ENCODE measurements around the gene TEKT1.
"Not testable (repeated sequence)": the region's sequence is repeated elsewhere in the genome, so short reads cannot be mapped to it uniquely, and the experiment has no call there.

TEKT1 gene

DNA sequence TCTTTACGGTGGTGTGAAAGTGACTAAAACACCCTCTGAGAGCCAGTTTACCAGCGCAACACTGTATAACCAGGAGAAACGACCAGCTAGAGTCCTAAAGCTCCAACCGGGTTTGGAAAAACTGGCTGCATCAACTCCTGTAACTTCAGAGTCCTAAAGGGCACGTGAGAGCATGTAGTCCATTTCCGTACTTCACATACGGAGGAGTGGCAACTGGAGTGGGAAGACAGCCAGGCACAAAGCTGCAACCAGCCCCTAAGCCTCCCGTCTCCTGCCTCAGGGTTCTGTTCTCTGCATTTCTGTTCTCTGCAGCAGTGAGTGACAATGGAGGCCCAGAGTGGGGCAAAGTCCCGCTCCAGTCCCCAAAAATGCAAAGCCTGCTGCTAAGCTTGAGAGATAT lies 19.2 kb downstream of the TEKT1 start:
- no peak for DNase-seq

DNA sequence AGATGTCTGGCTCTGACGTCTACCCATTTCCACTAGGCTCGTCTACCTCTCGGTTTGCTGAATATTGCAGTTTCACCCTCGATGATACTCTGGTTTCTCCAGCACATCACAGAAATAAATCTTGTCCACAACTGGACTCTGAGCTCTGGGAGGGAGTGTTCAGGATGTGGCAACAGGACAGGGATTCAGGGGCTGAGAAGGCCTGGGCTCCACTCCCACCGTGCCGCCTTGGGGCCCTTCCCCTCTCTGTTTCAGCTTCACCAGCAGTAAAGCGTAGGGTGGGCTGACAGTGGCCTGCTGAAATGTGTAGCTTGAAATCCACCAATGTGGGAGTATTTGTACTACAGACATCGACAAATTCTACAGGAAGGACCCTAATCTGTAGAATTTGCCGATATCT lies 20.0 kb downstream of the TEKT1 start:
- DNase-seq, result no peak

DNA sequence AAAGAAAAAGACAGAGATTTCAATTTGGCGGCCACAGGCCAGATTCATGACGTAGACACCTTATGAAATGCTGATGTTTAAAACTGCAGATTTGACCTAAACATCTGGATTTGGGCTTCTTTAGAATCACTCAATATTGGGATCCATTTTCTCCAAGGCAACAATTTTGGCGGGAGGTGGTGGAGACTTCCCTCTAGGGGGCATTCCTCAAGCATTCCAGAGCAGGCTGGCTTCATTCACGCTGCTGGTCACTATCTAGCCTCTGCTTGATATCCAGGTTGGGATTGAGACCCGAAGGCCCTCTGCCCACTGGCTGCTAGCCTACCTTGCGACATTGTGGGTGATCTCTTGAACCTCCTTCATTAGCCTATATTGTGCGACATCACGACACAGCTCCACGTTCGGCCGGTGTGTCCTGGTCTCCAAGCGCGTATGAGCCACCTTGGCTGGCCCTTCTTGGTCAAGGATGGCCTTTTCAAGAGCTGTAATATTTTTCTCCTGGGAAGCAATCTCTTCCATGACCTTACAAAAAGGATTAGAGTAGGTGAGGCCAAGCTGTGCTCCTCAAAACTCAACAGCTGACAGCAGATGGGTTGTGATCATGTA lies 31.0 kb downstream of the TEKT1 start:
- no peak for DNase-seq

DNA sequence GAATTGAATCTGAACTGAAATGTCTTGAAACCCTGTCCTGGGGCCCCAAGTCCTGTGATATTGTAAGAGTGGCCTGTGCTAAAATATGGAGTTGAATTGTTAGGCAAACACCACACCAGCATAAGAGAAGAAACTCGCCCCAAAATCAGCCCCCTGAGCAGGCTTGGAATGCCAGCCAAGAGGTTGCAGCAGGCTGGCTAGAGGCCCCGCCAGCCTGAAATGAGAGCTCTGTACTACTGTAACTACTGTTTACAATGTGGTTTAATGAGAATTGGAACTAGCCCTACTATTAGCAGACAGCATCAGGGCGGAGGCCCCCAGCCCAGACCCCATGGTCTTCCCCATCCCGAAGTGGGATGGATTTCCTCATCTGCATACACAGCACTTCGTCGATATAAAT lies 31.8 kb downstream of the TEKT1 start:
- no peak for DNase-seq

DNA sequence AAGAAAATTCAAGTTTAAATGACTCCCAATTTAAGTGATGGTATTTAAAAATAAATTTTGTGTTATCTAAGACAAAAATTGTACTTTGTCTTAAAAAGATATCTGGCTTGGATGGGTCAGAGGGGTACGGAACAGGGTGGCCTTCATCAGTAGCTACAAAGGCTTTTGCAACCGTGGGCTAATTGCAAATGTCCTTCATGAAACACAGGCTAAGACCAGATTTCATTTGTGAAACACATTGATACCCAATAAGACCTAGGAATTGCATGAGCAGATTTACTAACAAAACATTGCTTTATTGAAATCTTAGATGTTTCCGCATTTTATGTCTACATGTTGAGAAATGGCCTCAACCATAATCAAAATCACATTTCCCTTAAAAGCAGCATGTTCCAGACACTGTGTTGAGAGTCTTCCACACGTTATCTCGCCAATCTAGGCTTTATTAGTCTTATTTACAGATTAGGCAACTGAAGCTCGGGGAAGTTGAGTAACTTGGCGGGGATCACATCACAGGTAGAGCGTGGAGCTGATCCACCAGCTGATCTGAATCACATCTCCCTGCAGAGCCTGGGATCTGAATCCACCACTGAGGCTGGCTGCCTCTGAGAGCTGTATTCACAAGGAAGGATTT lies 33.7 kb downstream of the TEKT1 start:
- DNase-seq, result no peak

DNA sequence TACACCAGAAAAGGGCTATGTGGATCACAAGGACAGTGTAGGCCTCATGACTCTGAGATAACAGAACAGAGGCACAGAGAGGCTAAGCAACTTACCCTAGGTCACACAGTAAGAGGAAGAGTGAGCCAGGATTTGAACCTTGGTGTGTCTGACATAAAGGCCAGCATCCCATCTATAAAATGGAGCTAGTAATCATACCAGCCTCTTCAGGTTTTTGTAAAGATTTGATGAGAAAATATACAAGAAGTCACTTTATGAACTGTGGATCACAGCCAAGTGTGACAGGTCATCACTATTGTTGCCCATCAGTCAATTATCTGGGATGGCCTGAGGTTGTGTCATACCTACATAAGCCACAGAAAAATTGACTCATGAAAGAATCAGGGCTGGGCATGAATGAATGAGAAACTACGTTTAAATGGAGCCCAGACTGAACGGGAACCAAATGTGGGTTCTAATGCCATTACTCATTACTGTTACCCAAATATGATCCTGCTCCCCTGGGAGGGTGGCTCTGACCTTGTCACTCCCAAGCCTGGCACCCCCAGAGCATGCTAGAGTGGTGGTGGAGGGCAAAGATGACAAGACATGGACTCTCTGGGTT lies 34.5 kb downstream of the TEKT1 start:
- DNase-seq, result no peak

DNA sequence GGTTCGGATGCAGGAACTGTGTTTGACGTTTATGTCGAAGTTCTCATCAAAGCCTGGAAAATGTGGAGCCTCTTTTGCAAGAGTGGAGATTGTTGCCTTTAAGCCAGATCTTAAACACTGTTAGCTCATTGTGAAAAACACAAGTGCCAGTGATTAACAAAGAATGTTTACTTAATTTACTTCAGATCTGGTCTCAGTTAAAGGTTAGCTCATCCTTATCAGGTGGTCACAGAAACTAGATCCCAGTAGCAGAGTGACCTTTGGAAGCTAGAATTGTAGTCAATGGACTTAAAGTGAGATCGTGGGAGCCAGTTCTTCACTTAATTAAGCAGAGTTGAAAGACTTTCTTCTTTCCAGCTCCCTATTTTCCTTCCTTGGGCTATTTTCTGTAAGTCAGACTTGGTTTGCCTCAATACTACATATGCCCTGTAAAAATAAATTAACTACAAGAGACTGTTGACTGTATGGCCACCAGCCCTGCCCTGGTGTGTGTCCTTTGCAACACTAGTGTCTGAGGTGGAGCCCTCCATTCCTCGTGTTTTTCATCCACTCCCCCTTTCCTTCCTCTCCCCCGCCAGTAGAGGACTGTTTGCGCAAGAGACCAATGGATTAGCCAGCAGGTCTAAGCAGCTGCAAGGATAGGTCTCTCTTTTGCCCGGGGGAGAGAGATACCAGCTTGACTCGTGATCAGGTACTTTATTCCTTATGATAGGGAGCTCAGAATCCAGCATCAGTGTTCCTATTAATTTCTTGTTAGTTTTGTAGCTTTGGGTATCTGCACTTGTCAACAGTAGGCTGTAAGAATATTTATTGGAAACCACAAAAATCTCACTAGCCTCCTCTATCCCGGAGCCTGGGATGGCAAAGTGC lies 35.3 kb downstream of the TEKT1 start:
- DNase-seq, result no peak

DNA sequence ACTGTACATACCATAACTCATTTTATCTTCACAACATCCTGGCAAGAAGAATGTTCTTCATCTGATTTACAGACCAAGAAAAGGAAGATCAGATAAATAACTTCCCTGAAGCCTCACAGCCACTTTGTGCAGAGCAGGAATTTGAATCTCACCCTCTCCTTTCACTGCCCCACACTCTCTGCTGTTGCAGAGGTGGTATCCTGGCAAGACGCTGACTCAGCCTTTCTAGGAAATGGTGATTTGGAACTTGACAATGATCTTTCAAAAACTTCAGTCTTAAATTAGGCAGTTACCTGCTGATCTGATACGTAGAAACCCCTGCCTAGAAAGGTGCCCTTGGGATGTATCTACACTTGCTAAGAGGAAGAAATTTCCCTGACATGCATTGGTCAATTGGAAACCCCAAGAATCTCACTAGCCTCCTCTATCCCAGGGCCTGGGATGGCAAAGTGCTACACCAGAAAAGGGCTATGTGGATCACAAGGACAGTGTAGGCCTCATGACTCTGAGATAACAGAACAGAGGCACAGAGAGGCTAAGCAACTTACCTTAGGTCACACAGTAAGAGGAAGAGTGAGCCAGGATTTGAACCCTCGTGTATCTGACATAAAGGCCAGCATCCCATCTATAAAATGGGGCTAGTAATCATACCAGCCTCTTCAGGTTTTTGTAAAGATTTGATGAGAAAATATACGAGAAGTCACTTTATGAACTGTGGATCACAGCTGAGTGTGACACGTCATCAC lies 37.6 kb downstream of the TEKT1 start:
- DNase-seq, result no peak

DNA sequence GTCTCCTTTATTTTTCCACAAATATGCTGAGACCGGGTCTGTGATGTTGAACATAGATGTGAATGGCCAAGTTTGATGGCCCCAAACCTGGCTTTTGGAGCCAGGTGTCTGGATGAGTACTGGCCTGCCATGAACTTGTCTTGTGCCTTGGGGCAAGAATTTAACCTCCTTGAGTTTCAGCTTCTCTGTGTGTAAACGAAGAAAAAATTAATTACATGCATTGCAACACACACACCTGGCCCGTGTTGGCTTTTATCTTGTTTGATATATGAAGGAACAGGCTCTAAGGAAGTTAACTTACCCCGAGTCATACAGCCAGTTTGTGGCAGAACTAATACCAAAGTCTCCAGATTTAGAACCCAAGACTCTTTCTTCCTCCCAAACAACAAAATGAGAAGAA lies 42.4 kb downstream of the TEKT1 start:
- no peak for DNase-seq

DNA sequence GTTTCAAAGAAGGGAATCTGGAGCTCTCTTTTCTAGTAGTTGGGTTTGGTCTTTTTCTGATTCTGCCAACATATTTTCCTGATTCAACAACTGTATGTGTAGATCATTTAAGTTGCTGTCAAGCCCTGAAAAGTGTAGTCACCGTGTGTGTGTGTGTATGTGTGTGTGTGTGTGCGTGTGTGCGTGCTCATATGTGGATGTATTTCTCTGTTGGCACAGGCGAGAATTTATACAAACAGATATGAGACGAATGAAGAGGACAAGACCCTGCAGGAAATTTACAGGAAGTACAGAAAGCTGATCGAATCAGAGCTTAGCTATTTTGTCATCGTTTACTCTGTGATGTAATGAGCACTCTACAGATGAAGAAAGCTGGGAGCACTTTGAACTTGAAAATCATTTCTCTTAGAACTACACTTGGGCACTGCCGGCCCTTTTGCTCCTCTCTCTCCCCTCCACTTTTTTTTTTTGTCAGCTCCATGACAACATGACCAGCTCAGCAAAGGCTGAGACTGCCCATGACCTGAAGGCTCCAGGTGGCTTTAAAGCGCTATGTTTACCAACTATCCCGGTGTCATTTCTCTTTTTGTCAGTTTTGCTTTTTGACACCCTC lies 44.3 kb downstream of the TEKT1 start:
- DNase-seq, result no peak

DNA sequence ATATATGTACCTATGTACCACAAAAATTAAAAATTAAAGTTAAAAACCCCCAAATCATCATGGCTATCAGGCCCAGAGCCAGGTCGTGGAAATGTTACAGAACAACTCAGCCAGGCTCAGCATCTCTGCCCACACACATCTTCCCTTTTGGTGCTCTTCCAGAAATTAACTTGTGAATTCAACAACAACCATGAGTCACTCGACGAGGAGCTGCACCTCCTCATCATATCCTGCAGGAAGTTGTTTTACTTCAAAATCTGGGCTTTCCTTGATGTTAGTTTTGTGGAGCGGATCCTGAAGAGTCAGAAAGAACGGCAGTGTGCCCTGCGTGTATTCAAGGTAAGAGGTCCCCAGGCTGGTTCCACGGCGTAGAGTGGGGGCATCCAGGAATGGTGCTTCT lies 44.9 kb downstream of the TEKT1 start:
- DNase-seq, result no peak

DNA sequence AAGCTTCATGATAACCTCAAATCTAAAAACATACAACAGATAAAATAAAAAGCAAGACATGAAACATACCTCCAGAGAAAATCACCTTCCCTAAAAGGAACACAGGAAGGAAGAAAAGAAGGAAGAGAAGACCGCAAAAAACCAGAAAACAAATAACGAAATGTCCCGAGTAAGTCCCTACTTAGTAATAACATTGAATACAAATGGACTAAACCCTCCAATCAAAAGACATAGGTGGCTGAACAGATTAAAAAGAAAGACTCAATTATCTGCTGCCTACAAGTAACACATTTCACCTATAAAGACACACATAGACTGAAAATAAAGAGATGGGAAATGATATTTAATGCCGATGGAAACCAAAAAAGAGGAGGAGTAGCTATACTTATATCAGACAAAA lies 49.3 kb downstream of the TEKT1 start:
- no peak for DNase-seq

DNA sequence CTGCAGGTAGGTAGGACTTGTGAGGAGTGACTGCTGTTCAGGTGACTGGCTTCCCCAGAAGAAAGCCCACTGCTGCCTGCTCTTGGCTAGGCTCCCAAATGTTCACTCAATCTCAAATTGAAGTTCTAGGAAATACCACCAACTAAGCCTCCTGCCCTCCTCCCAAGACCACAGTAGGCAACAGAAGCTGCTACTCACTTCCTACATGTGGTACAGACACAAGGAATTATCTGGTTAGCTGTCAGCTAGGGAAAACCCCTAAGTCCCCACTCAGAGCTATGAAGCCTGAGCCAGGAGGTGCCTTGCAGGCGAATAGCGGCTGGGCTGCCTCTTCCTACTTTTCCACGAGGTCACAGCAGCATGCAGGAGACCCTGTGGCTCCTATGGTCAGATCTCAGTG lies 50.6 kb downstream of the TEKT1 start:
- no peak for DNase-seq

DNA sequence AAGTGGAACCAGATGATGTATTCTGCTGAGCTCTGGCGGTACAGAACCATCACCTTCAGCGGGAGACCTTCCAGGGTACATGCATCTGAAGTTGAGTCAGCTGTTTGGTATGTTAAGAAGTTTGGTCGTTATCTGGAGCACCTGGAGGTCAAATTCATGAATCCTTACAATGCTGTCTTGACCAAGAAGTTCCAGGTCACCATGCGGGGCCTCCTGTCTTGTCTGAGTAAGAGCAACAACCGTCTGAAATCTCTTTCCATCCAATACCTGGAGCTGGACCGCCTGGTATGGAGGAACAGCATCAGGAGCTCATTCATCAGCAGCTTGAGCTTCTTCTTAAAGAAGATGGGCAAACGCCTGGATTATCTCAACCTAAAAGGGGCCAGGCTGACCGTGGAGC lies 51.5 kb downstream of the TEKT1 start:
- no peak for DNase-seq

DNA sequence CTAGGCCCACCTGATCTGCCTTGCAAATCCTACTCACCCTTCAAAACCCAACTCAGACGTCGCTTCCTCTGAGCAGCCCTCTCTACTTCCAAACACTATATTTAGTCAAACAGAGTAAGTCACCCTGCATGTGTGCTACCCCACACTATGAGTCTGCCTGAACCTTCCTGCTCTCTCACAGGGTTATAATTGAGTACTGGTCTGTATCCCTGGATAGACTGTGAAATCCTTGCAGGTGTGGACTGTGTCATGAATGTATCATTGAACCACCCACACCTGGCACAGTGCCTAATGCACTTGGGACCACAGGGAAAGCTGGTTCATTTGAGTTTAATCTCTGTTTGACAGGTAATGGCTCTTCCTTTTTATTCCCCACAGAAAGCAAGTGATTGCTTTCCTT lies 52.1 kb downstream of the TEKT1 start:
- no peak for DNase-seq

DNA sequence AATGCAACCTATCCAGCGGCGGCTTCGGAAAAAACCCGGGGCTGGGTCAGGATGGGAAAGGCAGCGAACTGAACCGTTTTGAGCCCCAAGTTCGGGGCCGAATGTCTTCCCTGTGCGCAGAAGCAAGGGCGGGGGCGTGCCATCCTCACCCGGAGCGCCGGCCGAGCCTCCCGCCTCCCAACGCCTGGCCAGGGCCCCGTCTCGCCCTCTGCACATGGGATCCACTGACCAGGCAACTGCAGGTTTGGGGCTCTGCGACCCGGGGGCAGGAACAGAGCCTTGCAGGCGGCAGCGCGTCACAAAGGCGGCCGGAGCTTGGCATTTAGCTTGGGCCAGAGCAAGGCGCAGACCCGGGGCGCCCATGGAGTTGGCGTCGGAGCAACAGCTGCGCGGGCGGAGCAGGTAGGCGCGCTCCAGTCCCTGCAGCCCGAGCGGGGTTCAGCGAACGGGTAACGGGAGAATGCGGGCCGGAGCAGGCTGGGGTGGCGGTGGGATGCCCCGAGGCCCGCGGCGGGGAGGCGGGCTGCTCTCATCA lies 55.6 kb downstream of the TEKT1 start, which contains the start of gene FBXO39:
TSS of gene FBXO39 (plus strand) at position 345 of the 535 bp plus-strand sequence. CDS start 3,654 bp downstream, outside the sequence.
- DNase-seq, result no peak

DNA sequence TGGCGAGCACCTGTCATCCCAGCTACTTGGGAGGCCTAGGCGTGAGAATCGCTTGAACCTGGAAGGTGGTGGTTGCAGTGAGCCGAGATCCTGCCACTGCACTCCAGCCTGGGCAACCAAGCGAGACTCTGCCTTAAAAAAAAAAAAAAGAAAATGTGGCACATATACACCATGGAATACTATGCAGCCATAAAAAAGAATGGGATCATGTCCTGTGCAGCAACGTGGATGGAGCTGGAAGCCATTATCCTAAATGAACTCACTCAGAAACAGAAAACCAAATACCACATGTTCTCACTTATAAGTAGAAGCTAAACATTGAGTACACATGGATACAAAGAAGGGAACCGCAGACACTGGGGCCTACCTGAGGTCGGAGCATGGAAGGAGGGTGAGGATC lies 56.6 kb downstream of the TEKT1 start:
- DNase-seq, result not testable (repeated sequence)

DNA sequence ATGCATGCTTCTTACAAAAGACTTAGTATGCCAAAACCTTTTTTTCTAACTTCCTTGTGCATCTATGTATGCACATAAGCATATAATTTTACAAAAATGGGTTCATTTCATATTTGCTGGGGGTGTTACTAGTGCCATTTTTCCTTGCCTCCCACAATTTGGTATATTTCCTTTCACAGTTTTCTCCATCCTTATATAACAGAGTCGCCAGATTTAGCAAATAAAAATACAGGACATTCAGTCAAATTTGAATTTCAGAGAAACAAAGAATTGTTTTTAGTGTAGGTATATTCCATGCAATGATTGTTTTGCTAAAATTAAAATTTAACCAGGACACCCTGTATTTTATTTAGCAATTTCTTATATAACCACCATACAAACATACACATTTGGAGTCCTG lies 59.5 kb downstream of the TEKT1 start:
- no peak for DNase-seq

DNA sequence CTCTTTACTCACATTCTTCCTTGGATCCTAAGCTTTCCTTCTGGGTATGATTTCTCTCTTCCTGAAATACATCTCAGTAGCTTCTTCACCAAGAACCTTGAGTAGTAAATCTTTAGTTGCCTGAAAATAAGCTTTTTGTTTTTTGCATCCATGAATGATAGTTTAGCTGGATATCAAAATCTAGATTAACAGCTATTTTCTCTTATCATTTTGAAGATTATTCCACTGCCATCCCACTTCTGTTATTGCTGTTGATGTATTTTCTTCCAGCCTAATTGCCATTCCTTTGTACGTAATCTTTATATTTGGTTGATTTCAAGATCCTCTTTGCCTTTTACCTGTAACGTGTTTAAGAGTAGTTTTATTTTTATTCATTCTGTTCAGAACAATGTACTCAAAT lies 63.1 kb downstream of the TEKT1 start:
- no peak for DNase-seq

DNA sequence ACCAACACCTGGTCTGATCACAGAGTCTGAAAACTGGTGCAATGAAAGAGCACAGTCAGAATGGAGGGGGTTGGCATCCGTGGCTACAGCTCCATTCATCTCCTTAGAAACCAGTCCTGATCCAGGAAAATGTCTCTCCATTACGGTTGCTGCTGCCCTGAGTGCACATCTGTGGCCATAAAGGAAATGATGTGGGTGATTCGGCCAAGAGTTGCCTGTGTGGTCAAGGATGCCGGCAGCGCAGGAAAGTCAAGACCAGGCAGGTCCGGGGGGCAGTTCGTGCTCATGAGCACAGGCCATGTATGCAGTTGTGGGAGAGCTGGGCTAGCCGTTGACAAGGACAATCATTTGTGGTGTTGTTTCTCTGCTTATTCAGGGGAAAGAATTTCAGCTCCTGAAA lies 69.8 kb downstream of the TEKT1 start:
- no peak for DNase-seq

DNA sequence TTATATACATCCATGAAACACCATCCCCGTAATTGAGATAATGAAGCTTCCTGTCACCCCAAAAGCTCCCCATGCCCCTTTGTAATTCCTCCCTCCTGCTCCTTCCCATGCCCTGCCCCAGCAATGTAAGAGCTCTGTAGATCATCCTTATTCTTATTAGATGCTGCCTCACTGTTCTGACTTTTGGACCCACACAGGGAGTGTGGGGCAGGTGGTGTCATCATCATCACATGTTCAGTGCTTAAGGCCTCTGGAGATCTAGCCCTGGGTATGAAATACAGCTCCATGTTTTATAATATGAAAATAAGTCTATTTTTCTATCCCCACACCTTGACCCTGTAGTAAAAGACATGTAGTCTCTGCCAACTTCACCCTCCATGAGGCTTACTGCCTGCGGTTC lies 73.8 kb downstream of the TEKT1 start:
- no peak for DNase-seq

DNA sequence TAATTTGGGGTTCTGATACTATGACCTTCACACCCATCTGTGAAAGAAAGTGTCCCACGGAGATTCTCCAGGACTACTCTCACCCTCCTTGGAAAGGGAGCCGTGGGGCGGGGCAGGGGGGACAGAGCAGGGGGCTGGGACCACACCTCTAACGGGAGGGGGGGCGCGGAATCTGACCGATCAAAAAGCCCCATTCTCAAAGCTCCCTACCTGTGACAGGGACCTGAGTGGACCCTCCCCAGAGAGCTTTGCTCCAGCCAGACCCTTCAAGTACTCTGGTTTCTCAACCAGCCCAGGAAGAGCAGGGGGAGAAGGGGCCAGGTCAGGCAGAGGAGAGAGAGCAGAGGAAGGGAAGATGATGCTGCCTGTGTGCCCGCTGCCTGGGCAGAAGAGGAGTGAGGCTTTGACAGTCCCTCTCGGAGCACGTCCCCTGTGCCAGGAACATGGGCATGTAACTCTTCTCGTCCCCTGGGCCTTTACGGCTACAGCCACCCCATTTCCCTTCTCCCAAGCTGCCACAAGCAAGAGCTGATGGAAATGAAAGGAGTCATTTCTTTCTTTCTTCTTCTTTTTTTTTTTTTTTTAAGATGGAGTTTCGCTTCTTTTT lies 75.0 kb downstream of the TEKT1 start:
- no peak for DNase-seq
